NB4 (cell line): Measurements from ENCODE around the gene CACNA1D.

Experiments
- MYC ChIP-seq: IDR thresholded peaks from 2 replicates; pipeline ENCODE4 v1.6.1; 2011; ENCODE audit warnings: low read depth, low read length
- POLR2A ChIP-seq: IDR thresholded peaks from 2 replicates; pipeline ENCODE4 v1.6.1; 2011; ENCODE audit warnings: mild to moderate bottlenecking; ENCODE audit not compliant: insufficient read length; ENCODE audit errors: extremely low read depth
- TF ChIP-seq, protein P1 (sequence below): IDR thresholded peaks from one replicate; pipeline ENCODE4 v1.5.1; 2012; ENCODE audit warnings: low read depth, low read length
- TF ChIP-seq, protein P2 (sequence below): IDR thresholded peaks from 2 replicates; pipeline ENCODE4 v1.6.1; 2011; ENCODE audit warnings: low read depth, low read length

DNA sequence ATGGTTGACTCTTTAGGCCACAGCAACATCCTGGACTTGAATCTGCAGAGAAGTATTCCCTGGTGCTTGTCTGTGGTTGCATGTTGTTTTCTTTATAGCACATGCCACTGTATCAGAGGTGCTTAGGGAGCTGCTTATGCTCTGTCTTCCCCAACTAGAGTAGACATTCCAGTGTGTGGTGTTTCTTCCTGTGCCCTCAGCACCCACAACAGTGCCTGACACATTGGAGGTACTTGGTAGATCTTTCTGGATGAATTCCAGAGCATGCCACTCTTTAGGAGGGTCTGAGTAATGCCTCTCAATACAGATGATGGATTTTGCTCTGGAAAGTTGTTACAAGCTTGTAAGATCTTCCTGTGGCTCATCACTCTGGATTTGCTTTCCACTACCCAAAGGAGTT is 234.2 kb downstream of the CACNA1D start:
- TF ChIP-seq, protein P1, sequence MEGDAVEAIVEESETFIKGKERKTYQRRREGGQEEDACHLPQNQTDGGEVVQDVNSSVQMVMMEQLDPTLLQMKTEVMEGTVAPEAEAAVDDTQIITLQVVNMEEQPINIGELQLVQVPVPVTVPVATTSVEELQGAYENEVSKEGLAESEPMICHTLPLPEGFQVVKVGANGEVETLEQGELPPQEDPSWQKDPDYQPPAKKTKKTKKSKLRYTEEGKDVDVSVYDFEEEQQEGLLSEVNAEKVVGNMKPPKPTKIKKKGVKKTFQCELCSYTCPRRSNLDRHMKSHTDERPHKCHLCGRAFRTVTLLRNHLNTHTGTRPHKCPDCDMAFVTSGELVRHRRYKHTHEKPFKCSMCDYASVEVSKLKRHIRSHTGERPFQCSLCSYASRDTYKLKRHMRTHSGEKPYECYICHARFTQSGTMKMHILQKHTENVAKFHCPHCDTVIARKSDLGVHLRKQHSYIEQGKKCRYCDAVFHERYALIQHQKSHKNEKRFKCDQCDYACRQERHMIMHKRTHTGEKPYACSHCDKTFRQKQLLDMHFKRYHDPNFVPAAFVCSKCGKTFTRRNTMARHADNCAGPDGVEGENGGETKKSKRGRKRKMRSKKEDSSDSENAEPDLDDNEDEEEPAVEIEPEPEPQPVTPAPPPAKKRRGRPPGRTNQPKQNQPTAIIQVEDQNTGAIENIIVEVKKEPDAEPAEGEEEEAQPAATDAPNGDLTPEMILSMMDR: no peak
- TF ChIP-seq POLR2A (no peak), MYC (no peak)
- TF ChIP-seq, protein P2, sequence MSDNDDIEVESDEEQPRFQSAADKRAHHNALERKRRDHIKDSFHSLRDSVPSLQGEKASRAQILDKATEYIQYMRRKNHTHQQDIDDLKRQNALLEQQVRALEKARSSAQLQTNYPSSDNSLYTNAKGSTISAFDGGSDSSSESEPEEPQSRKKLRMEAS: no peak
